Activated effector memory CD4-positive, alpha-beta T cell treated with anti-CD3 and anti-CD28 coated beads, Interleukin-2, amount 50 U/mL, for 16 hours (primary cell): ENCODE data around the gene FOXO6.
A peak's percentile ranks its signal among the peaks of the same experiment; 100 is the strongest.
"Not testable (repeated sequence)": the region's sequence is repeated elsewhere in the genome, so short reads cannot be mapped to it uniquely, and the experiment has no call there.

ENCODE experiments used
- DNase-seq: peaks from one replicate; pipeline ENCODE4 v3.0.0-alpha.2; 2020

The FOXO6 gene

DNA sequence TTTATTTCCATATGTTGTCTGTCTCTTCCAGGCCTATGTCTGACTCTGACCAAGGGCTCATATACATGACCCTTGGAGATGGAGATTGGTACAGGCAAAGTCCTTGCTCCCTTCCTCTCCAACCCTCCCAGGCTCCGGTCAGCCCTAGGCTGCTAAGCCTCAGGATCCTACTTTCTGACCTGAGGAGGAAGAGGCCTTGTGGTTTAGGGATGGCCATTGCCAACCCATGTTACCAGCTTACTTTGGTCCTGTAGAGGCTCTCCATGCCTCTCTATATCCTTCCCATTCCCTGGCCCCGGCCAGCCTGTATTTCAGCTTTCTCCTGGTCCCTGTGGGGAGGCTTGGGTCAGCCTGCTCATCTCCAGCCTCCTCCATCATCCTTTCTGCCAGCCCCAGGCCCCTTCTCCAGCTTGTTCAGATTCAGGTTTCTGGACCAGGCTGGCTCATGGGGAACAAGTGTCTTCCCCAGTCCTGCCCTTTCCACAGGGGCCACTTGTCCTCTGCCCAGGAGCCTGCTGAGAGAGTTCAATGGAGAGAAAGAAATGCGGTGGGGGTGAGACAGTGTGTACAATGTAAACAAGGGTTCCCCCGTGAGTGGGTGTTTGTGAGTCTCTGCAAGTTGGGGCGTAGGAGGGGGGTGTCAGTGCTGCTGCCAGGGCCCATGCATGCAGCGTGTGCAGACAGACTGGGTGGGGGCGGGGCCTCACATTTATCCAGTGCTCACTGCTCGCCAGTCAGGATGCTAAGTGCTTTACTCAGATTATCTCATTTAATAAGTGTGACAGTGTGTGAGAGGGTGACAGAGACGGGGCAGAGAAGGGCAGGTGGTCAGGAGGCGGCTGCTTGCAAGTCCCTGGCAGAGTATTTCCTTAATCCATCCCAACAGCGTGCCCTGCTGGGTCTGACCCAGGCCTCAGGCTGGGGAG lies 31.3 kb upstream of the FOXO6 start:
- DNase-seq: no peak

DNA sequence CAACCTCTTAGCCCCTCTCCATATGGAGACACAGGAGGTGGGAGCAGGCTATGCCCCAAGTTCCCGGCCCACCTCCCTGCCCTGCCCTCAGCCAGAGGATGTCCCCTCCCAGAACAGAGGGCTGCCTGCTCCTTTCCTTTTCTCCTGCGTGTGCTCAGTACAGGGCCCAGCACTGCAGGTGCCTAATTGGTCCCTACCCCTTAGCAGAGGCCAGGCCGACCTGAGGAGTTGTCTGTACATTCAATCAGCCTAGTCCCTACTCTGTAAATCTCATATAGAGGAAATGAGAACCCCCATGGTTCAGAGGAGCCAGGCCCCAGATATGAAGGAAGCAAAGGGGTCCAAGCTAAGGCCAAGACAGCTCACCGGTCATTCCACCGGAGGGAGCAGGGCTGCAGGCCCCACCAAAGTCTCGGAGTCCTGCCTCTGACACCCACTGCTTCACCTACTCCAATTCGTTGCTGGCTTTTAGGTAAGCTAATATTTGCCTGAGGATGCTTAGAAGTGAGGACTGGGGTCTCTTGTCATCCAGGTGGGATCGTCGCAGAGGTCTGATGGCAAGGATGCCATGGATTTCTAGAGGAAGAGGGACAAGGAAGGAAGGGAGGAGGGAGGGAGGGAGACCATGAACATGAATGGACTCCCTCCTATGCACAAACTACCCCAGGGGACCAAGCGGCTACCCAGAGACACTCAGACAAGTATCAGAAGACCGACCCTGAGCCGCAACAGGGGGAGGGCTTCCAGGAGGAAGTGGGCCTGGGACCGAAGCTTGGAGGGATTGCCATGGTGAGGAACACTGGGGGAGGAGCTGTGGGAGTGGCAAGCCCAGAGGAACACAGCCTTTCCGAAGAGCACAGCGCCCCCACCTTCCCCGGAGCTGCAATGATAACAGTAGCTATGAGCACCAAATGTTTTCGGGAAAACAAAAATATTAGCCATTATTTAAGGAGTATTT lies 30.4 kb upstream of the FOXO6 start:
- DNase-seq: no peak

DNA sequence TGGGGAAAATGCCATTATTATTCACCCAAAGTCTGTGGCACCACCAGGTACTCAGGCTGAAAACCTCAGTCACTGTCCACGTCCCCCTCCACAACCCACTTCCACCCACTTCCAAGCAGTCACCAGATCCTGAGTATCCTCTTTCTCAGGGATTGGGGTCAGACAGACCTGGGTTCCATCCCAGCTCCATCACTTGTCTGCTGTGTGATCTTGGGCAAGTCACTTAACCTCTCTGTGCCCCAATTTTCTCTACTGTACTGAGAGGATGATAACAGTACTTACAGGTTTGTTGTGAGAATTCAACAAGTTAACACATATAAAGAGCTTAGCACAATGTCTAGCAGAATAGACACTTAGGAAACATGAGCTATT lies 29.7 kb upstream of the FOXO6 start:
- DNase-seq: no peak

DNA sequence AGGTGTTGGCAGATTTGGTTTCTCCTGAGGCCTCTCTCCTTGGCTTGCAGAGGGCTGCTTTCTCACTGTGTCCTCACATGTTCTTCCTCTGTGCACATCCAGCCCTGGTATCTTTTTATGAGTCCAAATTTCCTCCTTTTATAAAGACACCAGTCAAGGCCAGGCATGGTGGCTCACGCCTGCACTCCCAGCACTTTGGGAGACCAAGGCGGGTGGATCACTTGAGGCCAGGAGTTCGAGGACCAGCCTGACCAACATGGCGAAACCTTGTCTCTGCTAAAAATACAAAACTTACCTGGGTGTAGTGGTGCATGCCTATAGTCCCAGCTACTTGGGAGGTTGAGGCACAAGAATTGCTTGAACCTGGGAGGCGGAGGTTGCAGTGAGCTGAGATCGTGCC lies 29.1 kb upstream of the FOXO6 start:
- not testable (repeated sequence) for DNase-seq

DNA sequence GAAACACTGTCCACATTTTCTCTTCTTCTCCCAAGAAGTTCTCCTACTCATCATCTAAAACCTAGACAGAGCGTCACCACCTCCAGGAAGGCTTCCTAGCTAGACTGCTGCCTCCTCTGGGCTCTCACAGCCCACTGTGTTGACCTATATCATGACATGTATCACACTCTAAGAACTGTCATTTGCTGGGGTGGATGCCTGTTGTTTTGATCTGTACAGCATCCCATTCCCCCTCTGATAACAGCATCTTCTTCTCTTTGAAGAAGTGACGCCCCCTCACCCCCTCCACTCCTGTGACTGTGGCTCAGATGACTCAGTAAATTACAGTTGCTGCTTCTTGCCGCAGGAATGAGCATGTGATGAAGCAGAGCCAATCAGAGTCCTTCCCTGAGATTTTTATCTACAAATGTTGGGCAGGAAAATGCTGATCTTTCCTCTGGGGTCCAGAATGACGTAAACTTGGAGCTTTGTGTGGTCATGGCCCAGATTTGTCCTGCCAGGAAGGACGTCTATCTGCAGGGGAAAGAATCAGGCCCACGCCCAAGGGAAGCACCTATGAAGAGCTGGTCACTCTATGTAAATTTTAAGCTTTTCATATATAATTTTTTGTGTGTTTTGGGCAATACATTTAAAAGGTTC lies 28.0 kb upstream of the FOXO6 start:
- DNase-seq: no peak

DNA sequence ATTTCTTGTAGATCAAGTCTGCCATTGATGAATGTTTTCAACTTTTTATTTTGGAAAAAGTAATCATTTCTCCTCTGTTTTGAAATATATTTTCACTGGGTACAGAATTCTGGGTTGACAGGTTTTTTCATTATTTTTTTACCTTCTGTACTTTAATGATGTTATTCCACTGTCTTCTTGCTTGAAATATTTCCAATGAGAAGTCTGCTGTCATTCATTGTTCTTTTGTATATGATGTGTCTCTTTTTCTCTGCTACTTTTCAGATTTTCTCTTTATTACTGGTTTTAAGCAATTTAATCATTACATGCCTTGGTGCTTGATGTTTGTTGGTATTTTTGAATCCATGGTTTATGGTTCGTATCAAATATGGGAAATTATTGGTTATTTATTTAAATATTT lies 22.4 kb upstream of the FOXO6 start:
- no peak for DNase-seq

DNA sequence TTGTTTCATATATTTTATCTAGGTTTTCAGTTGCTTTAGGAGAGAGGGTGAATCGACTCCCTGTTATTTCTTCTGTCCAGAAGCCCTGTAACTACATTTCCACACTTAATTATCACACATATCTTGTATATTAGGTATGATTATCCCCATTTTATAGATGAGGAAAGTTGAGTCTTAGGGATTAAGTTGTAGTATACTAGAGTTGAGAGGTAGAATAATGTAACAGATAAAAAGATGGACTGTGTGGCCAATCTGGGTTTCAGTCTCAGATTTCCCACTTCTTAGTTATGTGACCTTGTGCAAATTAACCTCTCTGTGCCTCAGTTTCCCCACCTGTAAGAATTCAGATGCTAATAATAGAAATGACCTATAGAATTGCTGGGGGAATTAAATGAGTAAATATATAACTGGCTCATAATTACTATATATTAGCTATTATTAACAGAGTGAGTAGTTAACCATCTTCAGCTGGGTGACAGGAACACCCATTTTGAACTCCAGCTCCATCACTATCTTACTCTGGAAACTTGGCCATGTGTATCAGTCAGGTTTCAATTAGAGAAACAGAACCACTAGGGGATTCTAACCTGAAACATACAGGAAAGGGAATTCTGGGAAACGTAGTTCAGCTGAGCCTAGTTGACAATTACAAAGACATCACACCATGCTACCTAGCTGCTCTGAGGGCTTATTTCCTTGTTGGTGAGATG lies 20.4 kb upstream of the FOXO6 start:
- no peak for DNase-seq

DNA sequence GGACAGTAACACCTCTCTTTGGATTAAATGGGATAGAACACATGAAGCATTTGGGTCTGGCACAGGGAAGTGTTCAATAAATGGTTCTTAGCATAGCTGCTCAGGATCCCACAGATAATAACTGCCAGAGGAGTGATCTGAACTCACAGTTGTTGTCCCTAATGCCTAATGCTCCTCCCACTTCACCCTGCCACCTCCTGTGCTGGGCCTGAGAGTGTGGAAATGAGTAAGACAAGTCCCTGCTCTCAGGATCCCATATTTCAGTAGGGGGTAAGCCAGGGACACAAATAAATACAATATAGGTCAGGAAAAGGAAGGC lies 19.9 kb upstream of the FOXO6 start:
- DNase-seq: peak; percentile 10

DNA sequence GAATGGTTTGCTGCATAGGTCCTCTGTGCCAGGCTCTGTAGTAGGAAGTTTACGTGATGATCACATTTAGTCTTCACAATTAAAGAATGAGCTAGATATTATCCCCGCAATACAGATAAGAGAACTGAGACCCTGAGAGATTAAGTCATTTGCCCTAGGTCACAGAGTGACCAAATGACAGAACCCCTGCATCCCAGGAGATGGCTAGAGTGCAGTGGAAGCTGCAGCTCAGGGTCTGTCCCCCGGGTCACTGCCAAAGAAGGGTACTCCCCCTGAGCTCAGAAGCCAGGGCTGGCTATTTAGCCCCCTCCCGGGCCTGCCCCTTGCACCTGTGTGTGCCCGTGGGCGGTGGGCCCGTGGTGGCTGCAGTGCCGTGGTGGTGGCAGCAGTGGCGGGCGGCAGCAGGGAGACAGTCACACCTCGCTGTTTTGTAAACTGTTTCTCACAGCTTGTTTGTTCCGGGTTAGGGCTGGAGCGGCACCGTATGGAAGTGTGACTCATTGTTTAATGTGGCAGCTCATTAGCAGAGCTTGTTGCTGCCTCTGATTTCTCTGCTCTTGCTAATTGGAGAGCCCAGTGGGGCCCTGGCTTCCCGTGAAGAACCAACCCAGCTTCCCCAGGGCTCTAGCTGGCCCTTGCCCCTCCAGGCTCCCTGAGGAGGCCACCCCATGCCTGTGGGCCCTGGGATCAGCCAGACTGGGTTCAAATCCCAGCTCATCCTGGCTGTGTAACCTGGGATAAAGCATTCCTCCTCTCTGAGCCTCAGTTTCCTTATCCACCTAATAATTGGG lies 19.3 kb upstream of the FOXO6 start:
- peak; percentile 56 for DNase-seq

DNA sequence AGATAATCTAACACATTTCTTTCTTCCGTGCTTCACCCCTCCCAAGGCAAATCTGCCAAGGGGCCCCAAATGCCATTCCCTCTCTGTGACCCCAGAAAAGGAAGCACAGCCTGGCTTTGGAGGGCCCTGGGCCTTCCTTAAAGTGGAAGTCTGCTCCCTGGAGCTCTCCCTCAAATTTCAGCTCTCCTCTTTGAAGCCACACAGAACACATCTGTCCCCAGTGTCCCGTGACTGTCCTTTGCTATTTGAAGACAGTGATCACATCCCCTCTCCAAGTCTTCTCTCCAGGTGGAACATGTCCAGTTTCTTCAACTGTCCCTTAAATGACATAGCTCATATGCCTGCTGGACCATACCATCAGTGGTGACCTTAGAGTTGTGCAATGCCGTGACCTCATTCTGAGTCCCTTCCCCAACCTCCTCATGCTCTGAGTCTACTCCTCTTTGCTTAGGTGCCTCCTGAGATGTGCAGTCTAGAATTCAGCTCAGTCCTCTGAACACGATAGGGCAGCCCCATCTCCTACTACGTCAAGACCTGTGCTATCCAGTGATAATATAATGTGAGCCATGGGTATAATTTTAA lies 18.4 kb upstream of the FOXO6 start:
- no peak for DNase-seq

DNA sequence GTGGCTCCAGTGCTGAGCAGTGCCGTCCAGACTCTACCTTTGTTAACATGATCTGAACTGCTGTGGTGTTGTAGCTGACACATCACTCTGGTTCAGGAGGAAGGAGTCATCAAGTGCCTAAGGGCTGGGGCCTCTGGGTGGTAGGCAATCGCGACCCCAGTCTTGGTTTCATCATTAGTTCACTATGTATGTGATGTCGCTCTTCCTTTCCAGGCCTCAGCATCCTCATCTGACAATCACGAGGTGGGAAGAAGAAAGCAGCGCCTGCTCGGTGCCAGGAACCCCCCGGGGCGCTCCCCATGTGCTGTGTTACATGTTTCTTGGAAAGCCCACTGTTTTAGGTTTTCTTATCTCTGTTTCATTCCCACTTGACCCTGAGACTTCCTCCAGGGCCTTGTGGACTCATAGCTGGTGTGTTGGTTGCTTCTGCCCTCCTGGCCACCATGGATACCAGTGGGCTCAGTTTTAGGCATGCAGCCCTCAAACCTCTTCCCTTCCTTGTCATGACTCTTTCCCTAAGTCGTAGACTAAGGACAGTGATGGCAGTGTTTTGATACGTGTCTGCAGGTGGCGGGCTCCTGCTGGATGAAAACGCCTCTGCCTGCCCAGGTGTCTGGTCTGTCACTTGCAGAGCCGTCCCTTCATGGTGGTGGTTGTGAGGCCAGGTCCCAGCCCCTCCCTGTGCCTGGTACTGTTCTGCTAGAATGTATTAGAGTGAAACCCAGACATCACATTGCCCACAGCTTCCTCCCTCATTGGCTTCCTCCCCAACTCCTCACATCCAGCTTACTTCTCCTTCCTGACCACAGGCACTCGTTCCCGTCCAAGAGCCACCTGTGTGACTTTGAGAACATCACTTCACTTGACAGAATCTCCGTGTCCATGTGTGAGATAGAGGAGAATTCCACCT lies 17.2 kb upstream of the FOXO6 start:
- DNase-seq: no peak

DNA sequence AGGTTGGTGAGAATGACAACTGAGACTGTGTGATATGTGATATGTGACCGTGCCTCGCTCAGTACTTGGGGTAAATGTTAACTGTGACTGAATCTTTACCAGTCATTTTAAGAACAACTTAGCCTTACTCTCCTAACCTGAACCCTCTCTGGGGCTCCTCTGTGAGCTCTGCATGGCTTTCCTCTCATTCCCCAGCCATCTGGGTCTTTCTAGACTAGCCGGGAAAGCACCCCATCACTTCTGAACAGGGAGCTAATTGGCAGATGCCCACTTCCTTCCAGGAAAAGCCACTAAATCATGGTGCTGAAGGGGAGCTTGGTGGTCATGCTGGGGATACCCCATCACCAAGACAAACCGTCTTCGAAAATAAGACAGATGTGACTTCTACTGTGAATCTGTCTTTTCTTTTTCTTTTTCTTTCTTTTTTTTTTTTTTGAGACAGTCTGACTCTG lies 16.5 kb upstream of the FOXO6 start:
- no peak for DNase-seq

DNA sequence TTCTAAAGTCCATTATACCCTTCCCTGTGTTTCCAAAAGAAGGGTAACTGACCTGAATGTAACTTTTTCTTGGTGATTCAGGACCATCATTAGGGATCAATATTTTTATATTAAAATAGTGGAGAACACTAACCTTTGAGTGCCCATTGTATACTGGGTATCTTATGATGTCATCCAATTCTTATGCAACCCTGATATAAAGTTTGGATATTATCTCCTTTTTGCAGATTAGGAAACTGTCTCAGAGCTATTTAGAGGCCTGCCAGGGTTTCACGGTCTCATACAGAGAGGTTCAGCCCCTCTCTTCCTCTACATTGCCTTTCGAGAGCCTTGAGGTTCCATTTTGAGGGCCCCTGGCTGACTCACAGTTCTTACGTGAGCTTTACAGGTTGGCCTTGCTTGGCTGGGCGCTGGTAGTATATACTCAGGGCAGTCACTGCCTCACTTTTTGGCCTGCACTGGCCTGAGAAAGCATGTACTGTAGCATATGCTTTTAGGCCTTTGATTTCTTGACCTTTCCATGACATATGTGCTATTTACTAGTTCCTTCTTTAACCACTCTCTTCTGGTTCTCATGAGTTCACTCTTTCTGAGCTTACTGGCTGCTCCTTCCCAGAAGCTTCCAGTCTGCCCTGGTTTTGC lies 15.7 kb upstream of the FOXO6 start:
- DNase-seq: no peak

DNA sequence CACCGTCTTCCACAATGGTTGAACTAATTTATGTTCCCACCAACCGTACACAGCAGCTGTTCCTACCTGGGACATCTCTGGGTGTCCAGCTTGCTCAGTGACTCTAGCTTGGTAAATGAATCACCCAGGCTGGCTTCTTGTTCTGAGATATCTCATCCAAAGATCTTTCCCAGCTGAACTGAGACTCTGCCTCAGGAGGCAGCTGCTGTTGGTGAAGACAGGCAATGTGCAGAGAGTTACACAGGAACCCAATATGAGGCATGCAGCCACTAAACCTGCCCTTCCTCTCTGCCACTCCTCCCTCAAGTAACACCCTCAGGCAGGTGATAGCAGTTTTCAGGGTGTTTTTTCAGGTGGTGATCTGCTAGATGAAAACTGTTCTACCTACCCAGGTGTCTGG lies 14.0 kb upstream of the FOXO6 start:
- no peak for DNase-seq

DNA sequence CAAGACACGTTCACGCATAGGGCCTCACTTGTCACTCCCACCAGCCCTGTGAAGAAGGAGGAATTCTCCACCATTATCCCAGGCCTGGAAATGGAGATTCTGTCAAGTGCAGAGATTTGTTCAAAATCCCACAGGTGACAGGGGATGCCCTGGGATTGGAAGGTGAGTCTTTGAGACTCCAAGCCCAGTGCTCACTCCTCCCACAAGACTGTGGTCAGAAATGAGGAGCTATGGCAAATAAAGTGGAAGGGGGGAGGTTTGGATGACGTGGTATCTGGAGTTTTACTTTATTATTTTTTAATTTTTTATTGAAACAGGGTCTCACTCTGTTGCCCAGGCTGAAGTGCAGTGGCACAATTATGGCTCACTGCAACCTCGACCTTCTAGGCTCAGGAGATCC lies 12.8 kb upstream of the FOXO6 start:
- no peak for DNase-seq

DNA sequence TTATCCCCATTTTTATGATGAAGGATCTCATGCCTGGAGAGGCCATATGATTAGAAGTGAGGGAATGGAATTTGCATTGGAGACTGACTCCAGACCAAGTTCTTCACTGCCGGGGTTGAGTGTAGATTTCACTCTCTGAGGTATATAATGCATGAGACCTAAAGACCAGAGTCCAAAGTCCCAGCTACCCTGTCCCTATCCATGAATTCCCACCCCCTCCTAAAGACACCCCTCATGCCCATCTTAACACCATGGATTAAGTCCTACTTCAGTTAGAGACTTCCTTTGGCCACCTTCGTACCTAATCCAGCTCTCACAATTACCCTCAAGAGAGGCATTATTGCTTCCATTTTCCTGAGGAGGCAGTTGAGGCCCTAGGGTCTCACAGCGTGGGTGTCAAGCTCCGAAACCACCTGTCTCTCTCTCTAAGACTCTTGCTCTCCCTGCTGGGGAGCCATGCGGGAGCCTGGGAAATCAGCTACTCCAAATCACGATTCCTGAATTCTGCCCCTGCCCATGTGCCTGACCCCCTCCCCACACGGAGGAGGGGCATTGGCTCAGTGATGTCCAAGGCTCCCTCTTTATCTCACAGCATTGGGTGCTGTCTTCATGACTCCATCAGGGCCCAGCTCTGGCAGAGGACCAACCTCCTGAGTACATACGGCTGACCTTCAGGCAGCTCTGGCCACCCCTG lies 11.7 kb upstream of the FOXO6 start:
- DNase-seq: no peak

DNA sequence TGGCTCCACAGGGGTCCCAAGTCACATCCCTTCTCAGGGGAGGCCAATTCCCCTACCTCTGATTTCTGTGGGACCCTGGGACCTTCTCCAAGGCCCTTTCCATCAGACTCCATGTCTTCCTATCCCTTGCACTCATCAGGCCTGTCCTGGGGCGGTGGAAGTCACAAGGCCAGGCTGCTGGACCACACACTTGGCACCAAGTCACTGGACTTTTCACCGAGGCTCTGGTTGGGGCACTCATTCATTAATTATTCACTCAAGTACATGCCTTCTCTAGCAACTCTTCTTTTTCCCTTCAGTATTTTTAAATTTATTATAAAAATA lies 11.2 kb upstream of the FOXO6 start:
- peak; percentile 17 for DNase-seq

DNA sequence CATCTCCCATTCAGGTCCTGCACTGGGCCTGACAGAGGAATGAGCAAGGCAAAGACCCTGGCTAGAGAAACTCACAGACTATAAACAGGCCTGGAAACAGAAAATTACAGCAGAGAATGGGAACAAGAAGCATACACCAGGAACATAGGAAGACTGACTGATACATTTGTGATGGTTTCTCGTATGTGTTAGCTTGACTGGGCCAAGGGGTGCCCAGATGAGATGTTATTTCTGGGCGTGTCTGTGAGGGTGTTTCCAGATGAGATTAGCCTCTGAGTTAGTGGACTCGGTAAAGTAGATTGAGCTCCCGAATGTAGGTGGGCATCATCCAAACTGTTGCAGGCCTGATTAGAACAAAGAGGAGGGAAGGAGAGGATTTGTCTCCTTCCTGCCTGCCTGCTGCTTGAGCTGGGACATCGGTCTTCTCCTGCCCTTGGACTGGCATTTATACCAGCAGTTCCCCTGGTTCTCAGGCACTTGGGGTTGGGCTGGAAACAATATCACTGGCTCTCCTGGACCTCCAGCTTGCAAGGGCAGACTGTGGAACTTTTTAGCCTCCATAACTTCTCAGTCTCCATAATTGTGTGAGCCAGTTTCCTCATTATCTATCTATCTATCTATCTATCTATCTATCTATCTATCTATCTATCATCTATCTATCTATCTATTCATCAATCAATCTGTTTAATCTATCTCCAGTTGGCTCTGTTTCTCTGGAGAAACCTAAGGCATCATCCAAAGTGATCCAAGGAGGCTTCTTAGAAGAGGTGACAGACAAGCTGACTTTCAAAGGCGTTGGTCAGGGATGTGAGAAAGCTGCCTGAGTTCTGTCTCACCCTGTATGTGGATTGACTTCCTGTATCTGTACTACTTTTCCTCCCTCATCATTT lies 9.7 kb upstream of the FOXO6 start:
- DNase-seq: peak; percentile 21
